DND-41 (cell line): ENCODE measurements around the gene BMP2.

ENCODE experiments used
- ATAC-seq: fragments of 200-7000 bp; cut with Tn5 transposase; 3 replicates; pipeline ENCODE4 v1.9.1; 2021; ENCODE audit warnings: low read depth; ENCODE audit not compliant: insufficient read depth
- DNase-seq: peaks from one replicate; pipeline ENCODE4 v3.0.0-alpha.2; 2020
- H2AFZ ChIP-seq: 2 replicates; pipeline ENCODE4 v1.6.0; 2012; ENCODE audit warnings: low read depth, low read length
- H3K27ac ChIP-seq: 2 replicates; pipeline ENCODE4 v1.5.1; 2012; ENCODE audit warnings: low read length, inconsistent platforms
- H3K27me3 ChIP-seq: fragments of 200-600 bp; sonication (generic); 2 replicates; pipeline ENCODE4 v1.6.0; 2012; ENCODE audit warnings: low read length, mild to moderate bottlenecking, inconsistent platforms; ENCODE audit not compliant: insufficient read depth, poor library complexity
- H3K36me3 ChIP-seq: 2 replicates; pipeline ENCODE4 v1.5.1; 2012; ENCODE audit warnings: low read length, inconsistent platforms; ENCODE audit not compliant: insufficient read depth
- H3K4me1 ChIP-seq: 2 replicates; pipeline ENCODE4 v1.5.1; 2012; ENCODE audit warnings: mild to moderate bottlenecking, low read length; ENCODE audit not compliant: insufficient read depth
- H3K4me2 ChIP-seq: 2 replicates; pipeline ENCODE4 v1.6.0; 2012; ENCODE audit warnings: mild to moderate bottlenecking, moderate library complexity, low read length, inconsistent platforms; ENCODE audit not compliant: insufficient read depth
- H3K4me3 ChIP-seq, 2 experiments: fragments of 200-600 bp in 1 of 2; shearing (Covaris generic) in 1 of 2; 2 replicates each; pipeline ENCODE4 v1.5.1; 2012 to 2016; ENCODE audit warnings: inconsistent platforms in 2 of 2, low read length in 2 of 2, mild to moderate bottlenecking in 2 of 2, low read depth in 1 of 2, moderate library complexity in 1 of 2
- H3K79me2 ChIP-seq: 2 replicates; pipeline ENCODE4 v1.6.0; 2012; ENCODE audit warnings: low read length, inconsistent platforms; ENCODE audit not compliant: insufficient read depth
- H3K9ac ChIP-seq: 2 replicates; pipeline ENCODE4 v1.6.0; 2012; ENCODE audit warnings: low read depth, mild to moderate bottlenecking, inconsistent platforms, low read length, moderate library complexity
- H3K9me3 ChIP-seq: 2 replicates; pipeline ENCODE4 v1.5.1; 2012; ENCODE audit warnings: low read length, moderate library complexity, mild to moderate bottlenecking, inconsistent platforms; ENCODE audit not compliant: insufficient read depth, severe bottlenecking
- H4K20me1 ChIP-seq: 2 replicates; pipeline ENCODE4 v1.6.0; 2012; ENCODE audit warnings: low read length; ENCODE audit not compliant: insufficient read depth
- EZH2 ChIP-seq: IDR thresholded peaks from 3 replicates; pipeline ENCODE4 v1.6.1; 2012; ENCODE audit warnings: borderline replicate concordance, low read depth, mild to moderate bottlenecking, moderate library complexity, low read length, inconsistent platforms; ENCODE audit not compliant: severe bottlenecking
- TF ChIP-seq, protein P1 (sequence below): IDR thresholded peaks from 2 replicates; pipeline ENCODE4 v1.5.1; 2012; ENCODE audit warnings: borderline replicate concordance, low read length, moderate library complexity, mild to moderate bottlenecking; ENCODE audit not compliant: poor library complexity, severe bottlenecking; ENCODE audit errors: extremely low read depth

The BMP2 gene

DNA sequence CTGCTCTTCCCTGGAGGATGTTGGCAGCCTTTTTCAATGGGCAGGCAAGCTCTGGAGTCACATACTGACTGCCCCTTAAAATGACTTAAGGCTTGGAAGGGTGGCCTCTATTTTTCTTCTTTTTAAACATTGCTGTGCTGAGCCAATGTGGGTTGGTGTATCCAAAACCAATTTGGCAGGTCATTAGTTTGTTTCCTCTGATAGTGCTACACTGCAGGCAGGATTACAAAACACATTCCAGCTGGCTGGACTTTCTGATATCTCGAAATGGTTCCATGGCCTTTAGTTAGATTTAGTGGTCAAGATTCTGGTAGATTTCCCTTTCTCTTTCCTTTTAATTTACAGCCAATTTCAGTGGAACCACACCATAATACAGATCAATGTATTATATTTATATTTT is 28.1 kb upstream of the BMP2 start:
- no peak for ATAC-seq
- no peak overlapping the region for H3K9ac ChIP-seq

DNA sequence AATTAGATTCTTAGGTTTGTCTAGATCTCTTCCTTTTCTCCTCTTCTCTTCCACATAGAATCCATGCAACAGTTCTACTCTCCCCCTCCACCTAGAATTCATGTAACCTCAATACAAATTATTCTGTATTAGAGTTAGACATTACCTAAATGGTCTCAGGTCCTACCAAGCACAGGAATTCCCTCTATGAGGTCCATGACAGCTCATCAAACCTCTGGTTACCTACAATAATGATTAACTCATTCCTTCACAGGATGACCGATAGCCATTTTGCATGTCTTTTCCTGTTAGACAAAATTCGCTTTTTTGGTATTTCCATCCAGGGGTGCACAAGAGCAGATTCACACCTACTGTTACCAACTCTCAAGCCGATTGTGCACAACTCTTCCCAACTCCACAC is 27.4 kb upstream of the BMP2 start:
- ATAC-seq (no peak), DNase-seq (no peak)
- Histone ChIP-seq H4K20me1 (no peaks in the 10 kb centered on the region), H3K4me3 (no peak overlapping the region), H3K9ac (no peak overlapping the region), H3K27me3 (no peaks in the 10 kb centered on the region), H3K79me2 (no peaks in the 10 kb centered on the region), H3K36me3 (no peaks in the 10 kb centered on the region), H3K9me3 (no peaks in the 10 kb centered on the region), H3K27ac (no peak overlapping the region), H2AFZ (no peak overlapping the region), H3K4me1 (no peaks in the 10 kb centered on the region), H3K4me2 (no peak overlapping the region)
- TF ChIP-seq EZH2: no peak
- TF ChIP-seq, protein P1, sequence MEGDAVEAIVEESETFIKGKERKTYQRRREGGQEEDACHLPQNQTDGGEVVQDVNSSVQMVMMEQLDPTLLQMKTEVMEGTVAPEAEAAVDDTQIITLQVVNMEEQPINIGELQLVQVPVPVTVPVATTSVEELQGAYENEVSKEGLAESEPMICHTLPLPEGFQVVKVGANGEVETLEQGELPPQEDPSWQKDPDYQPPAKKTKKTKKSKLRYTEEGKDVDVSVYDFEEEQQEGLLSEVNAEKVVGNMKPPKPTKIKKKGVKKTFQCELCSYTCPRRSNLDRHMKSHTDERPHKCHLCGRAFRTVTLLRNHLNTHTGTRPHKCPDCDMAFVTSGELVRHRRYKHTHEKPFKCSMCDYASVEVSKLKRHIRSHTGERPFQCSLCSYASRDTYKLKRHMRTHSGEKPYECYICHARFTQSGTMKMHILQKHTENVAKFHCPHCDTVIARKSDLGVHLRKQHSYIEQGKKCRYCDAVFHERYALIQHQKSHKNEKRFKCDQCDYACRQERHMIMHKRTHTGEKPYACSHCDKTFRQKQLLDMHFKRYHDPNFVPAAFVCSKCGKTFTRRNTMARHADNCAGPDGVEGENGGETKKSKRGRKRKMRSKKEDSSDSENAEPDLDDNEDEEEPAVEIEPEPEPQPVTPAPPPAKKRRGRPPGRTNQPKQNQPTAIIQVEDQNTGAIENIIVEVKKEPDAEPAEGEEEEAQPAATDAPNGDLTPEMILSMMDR: no peak

More for the DNA sequence above, 28.1 kb upstream of the BMP2 start:
- Histone ChIP-seq H3K27me3 (no peaks in the 10 kb centered on the region), H3K4me1 (no peaks in the 10 kb centered on the region), H3K36me3 (no peaks in the 10 kb centered on the region), H3K9me3 (no peaks in the 10 kb centered on the region), H3K4me3 (no peak overlapping the region), H3K79me2 (no peaks in the 10 kb centered on the region), H2AFZ (no peak overlapping the region), H3K27ac (no peak overlapping the region), H4K20me1 (no peaks in the 10 kb centered on the region), H3K4me2 (no peak overlapping the region)
- DNase-seq: no peak
- TF ChIP-seq, protein P1: no peak
- TF ChIP-seq EZH2: no peak

DNA sequence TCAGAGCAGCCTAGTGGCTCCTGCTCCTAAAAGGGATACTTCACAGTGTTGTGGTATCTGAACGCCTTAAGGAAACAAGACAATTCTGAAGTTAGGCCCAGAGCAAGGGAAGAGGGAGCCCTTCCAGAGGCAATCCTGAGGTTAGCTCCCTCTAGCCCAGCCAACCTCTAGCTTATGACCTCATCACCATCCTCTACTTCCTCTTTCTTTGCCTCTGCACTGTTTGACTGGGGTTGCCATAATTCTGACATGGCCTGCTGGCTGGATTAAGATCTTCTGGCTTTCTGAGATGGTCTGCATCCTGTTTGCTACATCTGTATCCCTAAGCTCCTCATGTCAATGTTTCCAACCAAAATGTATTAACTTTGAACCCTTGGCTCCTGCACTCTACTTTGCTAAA is 23.3 kb upstream of the BMP2 start:
- Histone ChIP-seq H4K20me1 (no peaks in the 10 kb centered on the region), H3K27ac (no peak overlapping the region), H3K79me2 (no peaks in the 10 kb centered on the region), H3K9ac (no peak overlapping the region), H2AFZ (no peak overlapping the region), H3K4me3 (no peak overlapping the region), H3K4me2 (no peak overlapping the region), H3K9me3 (no peaks in the 10 kb centered on the region), H3K27me3 (no peaks in the 10 kb centered on the region), H3K36me3 (no peaks in the 10 kb centered on the region), H3K4me1 (no peaks in the 10 kb centered on the region)
- DNase-seq (no peak), ATAC-seq (no peak)
- TF ChIP-seq EZH2: no peak
- TF ChIP-seq, protein P1: no peak

DNA sequence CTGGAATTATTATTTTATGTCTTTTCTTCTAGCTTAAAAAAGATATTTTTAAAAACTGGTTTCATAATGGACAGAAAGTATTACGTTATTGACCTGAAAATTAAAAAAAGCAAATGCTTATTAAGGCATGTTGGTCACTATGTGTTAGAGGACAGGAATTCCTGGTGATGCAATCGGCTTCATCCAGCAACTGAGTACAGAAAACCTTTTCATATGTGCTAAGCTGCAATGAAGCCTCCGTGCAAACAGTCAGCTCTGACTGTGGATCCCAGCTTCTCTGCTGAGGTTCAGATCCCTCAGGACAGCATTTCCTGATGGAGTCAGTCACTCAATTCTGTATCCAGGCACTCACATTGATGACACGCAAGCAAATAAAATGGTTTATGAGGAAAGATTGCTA is 22.7 kb upstream of the BMP2 start:
- DNase-seq: no peak

More for the DNA sequence above, 22.7 kb upstream of the BMP2 start:
- no peak overlapping the region for H2AFZ ChIP-seq
- no peak for TF ChIP-seq EZH2
- TF ChIP-seq, protein P1: no peak
- H3K27me3 ChIP-seq: no peaks in the 10 kb centered on the region
- H4K20me1 ChIP-seq: no peaks in the 10 kb centered on the region
- no peak overlapping the region for H3K4me3 ChIP-seq
- H3K79me2 ChIP-seq: no peaks in the 10 kb centered on the region
- no peaks in the 10 kb centered on the region for H3K9me3 ChIP-seq
- H3K9ac ChIP-seq: no peak overlapping the region
- H3K4me2 ChIP-seq: no peak overlapping the region
- ATAC-seq: no peak
- no peaks in the 10 kb centered on the region for H3K4me1 ChIP-seq
- no peaks in the 10 kb centered on the region for H3K36me3 ChIP-seq
- H3K27ac ChIP-seq: no peak overlapping the region
